GM18498 (cell line): Measurements from ENCODE around the gene CD164L2.
"Not testable (repeated sequence)": the region's sequence is repeated elsewhere in the genome, so short reads cannot be mapped to it uniquely, and the experiment has no call there.

Experiments
- ATAC-seq: cut with Tn5 transposase; IDR thresholded peaks from one replicate; pipeline ENCODE4 v1.9.1; 2021; ENCODE audit warnings: mild to moderate bottlenecking, moderate library complexity; ENCODE audit not compliant: unreplicated experiment

The CD164L2 gene

DNA sequence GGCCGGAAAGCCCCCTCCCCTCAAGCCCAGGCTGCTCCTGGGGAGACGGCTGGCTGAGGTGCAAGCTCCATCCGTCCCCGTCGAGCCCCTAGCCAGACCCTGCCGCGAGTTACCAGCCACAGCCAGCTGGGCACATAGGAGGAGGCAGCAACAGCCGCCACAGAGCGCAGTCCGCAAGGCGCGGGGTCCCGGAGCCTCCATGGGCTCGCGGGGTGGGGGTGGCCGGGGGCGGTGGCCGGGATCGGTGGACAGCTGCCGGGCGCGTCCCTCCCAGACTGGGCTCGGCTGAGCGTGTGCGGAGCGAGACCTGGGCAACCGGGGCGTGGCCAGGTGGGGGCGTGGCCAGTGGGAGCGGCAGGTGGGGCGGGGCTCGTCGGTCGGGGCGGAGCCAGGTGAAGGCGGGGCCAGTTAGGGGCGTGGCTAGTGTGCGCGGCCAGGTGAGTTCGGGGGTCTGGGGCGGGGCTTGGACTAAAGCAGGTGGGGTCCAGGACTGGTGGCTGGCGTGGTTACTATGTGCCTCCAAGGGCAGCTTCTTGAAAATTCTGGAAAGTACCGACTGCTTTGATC, at the start of gene CD164L2:
TSS of gene CD164L2 (minus strand) at position 295 of the 567 bp plus-strand sequence. CDS start at position 201, 94 bp downstream.
- no peak for ATAC-seq

DNA sequence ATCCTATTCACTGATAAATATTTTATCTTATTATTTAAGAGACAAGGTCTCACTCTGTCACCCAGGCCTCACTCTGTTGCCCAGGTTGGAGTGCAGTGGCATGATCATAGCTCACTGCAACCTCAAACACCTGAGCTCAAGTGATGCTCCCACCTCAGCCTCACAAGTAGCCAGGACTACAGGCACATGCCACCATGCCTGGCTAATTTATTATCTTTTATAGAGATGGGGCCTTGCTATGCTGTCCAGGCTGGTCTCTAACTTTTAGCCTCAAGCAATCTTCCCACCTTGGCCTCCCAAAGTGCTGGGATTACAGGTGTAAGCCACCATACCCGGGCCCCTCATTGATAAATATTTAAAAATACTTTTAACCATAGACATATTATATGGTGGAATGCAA, 49.6 kb upstream of the CD164L2 start:
- ATAC-seq = not testable (repeated sequence)

DNA sequence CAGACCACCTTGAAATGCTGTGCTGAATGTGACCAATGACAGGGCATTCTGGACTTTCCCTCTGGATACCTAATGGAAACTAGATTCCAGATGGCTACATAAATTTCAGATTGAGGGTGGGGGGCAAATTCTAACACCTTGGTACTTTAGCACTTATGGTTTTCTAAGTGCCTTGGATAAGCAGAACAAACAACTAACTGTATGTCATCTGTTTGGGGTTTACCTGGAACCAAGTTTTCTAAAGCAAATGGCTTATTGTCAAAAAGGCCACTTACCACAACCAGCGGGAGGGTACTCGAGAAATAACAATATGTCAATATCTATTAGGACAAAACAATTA, 48.4 kb upstream of the CD164L2 start:
- ATAC-seq = no peak

DNA sequence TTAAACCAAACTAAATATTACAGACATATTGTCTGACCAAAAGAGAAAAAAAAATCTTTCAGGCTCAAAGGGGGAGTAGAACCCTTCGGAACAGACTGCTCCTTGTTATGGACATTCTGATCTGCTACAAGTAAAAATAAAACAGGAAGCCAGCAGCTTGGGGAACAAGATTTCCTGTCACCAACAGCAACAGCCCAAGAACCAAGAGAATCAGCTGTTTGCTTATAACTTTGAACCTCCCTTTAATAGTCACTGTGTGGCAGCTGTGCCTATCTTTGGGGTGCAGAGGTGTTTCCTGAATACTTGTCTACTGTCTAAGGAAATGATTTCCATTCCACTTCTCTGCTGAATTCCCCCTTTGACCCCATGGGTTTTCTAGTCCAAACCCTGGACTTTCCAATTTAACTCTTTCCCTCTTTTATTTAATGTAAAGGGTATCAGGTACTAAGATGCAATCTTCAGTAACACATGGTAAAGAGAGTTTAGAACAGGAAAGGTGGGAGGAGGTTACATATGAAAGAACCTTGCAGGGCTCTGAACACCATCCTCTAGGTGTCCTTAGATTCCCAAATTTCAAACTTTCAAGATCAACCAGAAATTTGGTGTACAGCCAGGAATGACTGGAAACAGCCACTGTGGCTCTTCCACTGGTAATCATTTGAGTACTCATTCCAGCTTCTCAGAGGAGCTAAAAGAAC, 47.9 kb upstream of the CD164L2 start:
- no peak for ATAC-seq

DNA sequence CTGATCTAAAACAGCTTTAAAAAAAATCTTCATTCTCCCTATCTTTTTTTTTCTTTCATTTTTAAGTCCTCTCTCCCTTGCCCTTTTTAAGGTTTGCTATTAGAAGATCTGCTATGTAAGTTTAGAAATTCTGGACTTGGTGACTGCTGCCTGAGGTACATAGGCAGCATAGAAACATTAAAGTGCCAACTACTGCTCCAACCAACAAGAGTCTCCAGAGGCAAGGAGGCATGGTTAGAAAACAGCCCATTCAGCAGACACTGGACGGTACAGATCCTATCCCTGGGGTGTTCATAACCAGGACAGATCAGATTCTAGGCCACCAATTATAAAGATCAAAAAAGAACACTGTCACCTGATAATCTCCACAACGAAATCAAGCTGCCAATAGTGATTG, 45.9 kb upstream of the CD164L2 start:
- ATAC-seq = no peak

DNA sequence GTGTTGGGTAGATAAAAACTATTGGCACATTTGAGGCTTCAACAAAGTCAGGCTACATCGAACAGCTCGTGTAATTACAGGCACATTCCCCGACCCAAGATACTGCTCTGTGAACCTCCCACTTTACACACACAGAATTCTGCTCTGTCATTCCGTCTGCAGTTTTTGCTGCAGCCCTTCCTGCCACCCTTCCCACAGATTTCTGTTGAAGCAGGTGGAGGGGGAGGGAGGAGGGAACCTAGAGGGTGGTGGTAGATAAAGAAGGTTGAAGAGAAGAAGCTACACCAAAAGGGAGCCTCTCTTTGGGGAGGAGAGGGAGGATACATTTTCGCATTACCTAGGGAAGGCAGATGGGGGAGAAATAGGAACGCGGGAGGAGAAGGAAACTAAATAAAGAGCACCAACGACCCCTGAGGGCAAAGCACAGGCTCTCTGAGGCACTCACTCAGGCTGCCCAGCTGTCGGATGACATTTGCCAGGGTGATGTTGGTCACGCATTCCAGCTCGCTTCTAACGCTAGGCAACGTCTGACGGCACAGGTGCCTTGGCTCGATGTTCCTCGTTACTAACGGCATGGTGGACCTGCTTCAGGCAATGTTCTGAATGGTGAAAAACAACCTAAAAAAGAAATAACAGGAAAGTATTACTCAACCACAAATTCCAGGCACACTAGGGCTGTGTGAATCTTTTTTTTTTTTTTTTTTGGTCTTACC, 45.3 kb upstream of the CD164L2 start:
- no peak for ATAC-seq

DNA sequence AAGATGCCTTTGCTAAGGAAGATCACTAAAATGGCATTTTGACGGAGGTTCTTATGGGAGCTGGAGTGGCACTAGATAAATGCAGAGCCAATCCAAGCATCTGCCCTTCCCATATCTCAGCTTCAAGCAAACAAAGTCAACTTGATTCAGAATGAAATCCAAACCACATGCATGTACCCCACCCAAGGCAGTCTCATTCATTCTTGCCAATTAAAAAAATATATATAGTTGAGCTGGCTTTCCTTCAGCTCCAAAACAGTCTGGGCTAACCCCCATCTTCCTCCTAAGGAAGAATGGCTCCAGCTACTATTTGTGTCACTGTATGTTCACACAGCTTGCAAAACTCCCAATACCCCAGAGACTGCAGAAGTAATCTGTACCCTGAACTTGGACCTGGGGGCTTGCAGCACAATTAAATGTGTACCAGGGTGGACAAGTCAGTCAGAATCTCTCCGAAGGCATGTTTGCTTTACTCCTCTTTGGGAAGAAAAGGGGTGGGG, 44.7 kb upstream of the CD164L2 start:
- no peak for ATAC-seq

DNA sequence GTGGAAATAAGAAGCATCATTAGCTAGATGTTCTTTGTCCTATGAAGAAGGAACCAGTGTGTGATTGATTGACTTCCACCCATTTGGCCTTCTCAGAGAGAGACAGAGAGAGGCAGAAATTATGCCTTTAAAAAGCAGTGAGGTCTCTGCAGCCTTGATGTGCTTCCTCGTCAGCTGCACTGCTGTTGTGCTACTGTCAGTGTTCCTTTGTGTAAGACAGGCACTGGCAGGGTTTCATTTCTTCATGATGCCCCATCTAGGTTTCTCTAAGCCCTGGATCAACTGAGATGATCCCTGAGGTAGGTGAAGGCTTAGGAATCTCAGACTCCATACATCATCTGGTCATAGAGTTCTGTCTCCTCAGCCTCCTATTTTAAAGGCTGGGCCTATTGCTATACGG, 44.2 kb upstream of the CD164L2 start:
- ATAC-seq = no peak

DNA sequence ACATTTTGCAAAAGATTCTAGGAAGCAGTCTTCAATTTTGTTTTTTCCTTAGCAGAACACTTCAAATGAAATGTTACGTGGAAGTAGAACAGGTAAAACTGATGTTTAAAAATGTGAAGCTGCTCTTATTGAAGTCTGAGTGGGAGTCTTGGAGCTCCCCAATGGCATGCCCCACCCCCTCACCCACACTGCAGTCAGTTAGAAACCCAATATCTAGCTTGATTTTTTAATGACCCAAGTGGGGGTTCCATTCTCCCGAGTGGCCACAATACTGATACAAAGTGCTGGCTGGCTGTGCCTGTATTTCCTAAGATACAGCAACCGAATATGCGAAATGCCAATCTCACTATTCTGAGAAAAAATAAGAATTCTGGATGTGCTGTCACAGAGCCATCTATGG, 40.6 kb upstream of the CD164L2 start:
- no peak for ATAC-seq

DNA sequence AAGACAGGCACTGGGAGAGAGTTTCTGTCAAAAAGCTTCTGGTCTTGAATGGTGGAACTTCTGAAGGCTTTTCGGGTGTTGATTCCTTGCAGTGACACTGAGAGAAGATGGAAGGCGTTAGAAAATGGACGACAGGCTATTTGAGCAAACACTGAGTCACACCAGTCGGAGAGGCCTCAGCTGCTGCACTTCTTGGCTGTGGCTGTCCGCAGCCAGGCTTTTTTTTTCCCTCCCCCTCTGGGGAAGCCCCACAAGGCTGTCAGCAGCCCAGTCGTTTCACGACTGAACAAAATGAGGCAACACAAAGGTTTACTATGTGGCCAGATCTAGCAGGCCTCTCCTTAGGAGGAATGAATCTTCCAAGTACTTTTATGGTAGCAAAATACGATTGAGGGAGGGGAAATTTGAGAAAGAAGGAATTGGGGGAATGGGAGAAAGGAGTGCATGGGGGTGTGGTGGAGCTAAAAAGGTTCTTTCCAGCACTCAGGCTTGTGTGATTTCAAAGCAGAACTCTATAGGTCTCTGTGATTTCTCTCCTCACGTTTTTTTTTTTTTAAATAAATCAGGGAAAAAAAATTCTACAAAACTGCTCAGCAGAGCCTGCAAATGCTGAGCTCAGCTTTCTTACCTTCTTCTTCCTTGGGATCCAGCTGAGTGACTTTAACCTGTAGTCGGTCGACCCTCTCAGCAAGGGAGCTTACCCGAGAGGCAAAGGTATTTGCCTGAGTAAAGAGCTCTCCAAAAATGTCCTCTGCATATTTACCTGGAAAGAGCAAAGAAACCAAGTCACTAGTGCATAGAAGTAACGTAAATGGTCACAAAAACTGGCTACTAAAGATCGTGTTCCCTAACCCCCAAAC, 35.4 kb upstream of the CD164L2 start:
- ATAC-seq = no peak

DNA sequence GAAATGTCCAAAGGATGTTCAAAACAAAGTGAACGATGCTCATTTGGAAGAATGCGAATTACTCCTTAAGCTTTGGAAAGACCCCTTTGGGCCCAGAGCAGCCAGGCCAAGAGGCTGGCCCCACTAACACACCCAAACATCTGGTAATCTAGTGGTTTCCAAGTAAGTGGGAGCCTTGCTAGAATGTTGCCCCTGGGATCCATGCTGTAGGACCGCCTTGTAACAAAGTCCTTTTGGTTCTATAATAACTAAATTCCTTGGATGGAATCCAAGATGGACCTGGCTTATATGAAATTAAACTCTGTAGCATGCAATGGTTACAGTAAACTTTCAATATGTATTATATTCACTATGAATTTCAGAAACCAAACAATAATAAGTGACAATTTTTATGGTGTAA, 34.6 kb upstream of the CD164L2 start:
- no peak for ATAC-seq

DNA sequence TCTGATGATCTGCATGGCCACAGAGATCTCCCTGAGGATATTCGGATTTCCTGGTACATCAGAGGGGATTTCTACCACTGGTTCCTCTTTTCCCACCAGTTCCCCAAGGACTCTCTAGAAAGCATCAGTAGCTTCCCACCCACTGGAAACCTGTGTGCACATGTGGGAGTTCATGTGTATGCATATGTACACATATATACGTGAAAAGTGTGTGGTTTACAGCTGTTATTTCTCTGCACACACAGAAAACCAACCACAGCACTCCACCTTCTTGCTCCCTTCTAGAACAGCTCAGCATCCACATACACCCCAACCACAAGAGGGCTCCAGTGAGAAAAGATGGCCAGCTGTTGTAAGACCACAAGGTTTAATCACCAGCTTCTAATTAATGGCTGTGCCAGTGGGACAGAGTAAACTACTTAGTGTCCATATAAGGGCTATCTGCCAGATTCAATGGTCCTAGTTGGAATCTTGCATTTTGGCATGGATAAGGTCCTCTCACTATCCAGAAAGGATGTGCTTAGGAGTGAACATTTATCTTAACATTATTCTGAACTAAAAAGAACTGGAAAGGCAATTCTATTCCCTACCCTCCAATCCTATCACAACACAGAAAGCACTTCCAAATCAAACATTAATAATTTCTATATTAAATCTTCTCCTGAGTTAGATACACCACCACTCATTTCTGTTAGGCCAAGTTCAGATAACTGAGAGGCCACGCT, 33.4 kb upstream of the CD164L2 start:
- ATAC-seq = no peak

DNA sequence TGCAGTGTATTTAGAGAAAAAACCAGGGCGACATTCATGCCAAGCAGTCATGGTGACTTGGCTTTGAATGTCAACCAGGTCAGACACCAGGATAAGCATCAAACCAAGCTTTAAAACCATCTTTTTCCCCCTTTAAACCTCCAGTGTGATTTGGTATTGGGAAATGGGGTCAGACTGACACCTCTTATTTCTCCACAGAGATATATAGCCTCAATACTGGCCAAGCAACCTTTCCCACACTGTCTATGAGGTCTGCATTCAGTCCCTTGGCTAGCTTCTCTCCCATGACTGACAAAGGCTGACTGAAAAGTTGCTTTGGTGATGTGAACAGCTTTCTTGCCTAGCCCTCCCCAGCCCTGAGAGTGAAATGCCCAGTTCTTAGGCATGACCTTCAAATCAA, 31.0 kb upstream of the CD164L2 start:
- ATAC-seq = no peak

DNA sequence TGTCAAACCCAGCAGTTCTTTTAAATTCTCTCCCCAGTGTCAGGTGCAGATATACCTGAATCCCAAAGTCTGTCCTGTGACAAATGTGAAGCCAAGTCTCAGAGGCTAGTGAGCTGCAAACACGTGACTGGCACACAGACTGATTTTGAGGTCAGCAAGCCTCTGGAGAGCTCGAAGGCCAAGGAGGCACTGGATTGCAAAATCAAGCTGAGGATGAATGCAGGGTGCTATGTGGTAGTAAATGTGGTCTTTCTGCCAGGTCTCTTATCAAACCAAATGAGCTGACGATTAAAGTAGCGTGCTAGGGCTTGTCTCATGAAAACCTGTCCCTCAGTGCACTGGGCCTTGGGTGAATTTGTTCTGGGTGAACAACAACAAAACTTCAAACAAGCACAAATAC, 29.9 kb upstream of the CD164L2 start:
- ATAC-seq = no peak

DNA sequence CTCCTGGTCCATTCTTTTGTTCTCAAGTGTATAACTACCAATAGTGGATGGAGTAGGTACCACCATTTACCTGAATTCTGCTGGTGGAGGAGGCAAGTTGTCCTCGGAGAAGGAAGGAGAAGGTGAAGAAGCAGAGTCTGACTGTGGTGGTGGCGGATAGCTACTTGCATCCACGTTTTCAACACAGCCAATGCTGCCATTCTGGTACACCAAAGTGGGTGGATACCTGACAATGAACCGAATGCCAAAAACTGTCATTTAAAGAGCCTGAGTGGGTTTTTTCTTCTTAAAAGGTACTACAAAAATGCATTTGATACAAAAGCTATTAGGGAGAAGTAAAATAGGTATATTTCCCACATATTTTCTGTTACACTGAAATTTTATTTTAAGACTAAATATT, 29.4 kb upstream of the CD164L2 start:
- no peak for ATAC-seq

DNA sequence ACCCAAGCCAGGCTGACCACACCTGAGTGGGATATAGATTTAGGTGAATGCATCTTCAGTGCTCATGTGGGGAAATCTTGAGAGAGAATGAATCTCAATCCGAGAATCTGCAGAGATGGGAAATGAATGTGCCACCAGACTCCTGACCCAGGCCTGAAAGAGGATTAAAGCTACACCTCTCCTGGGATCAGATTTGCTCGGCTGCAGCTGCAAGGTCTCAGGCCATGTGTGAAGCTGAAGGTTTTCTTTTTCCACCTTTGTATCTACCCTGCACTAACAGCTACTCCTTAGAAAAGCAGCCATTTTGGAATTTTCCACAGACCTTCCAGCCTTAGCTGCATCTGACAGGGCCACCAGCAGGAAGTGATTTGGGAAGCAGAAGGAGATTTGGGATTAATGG, 27.6 kb upstream of the CD164L2 start:
- no peak for ATAC-seq

DNA sequence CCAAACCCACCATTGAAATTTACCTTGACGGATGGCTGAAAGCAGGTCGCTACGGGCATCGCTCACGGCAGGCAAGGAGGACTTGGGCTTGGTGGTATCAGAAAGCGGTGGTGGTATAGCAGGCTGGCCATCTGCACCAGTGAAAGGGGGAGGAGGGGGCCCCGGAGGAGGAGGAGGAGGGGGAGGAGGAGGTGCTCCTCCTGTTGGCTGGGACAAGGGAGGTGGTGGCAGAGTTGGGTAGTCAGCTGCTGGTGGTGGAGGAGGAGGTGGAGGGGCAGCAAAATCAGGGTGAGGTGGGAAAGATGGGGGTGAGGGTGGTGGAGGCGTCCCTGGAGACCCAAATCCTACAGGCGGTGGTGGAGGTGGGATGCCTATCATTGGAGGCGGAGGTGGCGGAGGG, 26.5 kb upstream of the CD164L2 start:
- ATAC-seq = no peak

DNA sequence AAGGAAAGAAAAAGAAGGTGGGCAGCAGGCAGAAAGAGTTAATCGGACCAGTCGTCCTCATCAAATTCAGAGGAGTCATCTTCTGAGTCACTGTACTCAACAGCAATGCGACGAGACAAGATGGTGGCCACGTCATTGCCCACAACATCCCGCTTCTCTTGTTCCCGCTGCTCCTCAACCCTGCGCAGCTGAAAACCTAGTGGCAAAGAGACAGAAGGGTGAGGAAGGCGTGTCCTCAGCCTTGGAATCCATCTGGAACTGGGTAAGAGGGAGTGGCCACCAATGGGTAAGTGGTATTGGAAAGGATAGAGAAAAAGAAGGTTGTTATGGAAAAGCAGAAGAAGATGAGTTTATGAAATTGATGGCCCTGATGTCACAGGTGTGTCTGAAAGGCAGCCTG, 25.0 kb upstream of the CD164L2 start:
- no peak for ATAC-seq

DNA sequence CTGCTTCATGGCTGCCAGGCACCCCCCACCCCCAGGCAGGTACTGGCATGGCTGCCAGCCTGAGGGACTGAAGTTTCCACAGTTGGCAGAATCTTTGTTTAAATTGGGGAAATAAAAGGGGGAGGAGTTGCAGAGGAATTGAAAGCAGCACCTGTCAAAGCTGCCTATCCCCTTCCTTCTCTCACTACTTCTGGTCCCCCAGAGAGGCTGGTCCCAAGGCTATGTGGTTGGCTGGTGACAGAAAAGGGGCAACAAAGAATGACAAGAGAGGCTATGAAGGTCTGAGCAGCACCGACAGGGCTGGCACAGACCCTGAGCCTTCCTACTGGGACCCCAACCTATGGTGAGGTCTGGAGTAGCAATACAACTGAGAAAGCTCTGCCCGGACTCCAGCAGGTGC, 23.7 kb upstream of the CD164L2 start:
- not testable (repeated sequence) for ATAC-seq

DNA sequence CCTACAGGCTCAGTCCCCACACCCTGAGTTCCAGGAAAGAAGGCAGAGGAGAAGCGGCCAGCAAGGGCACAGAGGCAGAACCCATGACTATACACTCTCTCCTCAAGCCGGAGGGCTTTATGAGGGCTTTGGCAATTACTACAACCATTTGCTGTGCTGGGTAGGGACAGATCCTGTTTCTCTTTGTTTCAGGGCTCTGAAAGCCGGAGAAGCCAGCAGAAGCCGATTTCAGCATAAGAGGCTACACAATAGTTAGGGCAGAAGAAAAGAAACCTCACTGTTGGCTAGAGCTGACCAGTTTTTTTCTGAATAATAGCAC, 23.2 kb upstream of the CD164L2 start:
- no peak for ATAC-seq
